SK-N-SH treated with all-trans-retinoic acid at 6 μM for 48 hours (cell line): ENCODE data around the gene SGPL1.

Source experiments
- ATAC-seq: fragments of 200-7000 bp; cut with Tn5 transposase; 3 replicates; pipeline ENCODE4 v1.9.1; 2020; ENCODE audit warnings: mild to moderate bottlenecking, moderate library complexity
- ARNTL ChIP-seq: fragments of 450-650 bp; formaldehyde crosslinking; IDR thresholded peaks from 2 replicates; pipeline ENCODE4 v1.5.0; 2020; ENCODE audit warnings: low read depth, mild to moderate bottlenecking, moderate library complexity, borderline replicate concordance
- BACH2 ChIP-seq: fragments of 250-450 bp; sonication (Bioruptor Pico); IDR thresholded peaks from 2 replicates; pipeline ENCODE4 v1.9.0; 2021; ENCODE audit warnings: mild to moderate bottlenecking, borderline replicate concordance
- CREB5 ChIP-seq: fragments of 250-450 bp; sonication (Bioruptor Pico); IDR thresholded peaks from 2 replicates; pipeline ENCODE4 v1.5.1; 2020; ENCODE audit warnings: low read depth, mild to moderate bottlenecking, moderate library complexity
- ESRRG ChIP-seq: fragments of 250-450 bp; sonication (Bioruptor Pico); IDR thresholded peaks from 2 replicates; pipeline ENCODE4 v1.6.1; 2021; ENCODE audit warnings: mild to moderate bottlenecking
- GLIS3 ChIP-seq: fragments of 250-450 bp; sonication (Bioruptor Pico); IDR thresholded peaks from 2 replicates; pipeline ENCODE4 v1.5.0; 2020; ENCODE audit warnings: mild to moderate bottlenecking, moderate library complexity
- ISL1 ChIP-seq: fragments of 250-450 bp; sonication (Bioruptor Pico); IDR thresholded peaks from 2 replicates; pipeline ENCODE4 v2.1.2; 2022; ENCODE audit warnings: mild to moderate bottlenecking, moderate library complexity
- OSR1 ChIP-seq: fragments of 250-450 bp; sonication (Bioruptor Pico); IDR thresholded peaks from 2 replicates; pipeline ENCODE4 v1.8.0; 2022; ENCODE audit warnings: moderate library complexity, mild to moderate bottlenecking, inconsistent platforms
- PATZ1 ChIP-seq: fragments of 250-450 bp; sonication (Bioruptor Pico); IDR thresholded peaks from 2 replicates; pipeline ENCODE4 v1.8.0; 2020; ENCODE audit warnings: mild to moderate bottlenecking, moderate library complexity, borderline replicate concordance
- PPARA ChIP-seq: fragments of 250-450 bp; sonication (Bioruptor Pico); IDR thresholded peaks from 2 replicates; pipeline ENCODE4 v1.5.0; 2020; ENCODE audit warnings: mild to moderate bottlenecking, borderline replicate concordance
- RARB ChIP-seq: fragments of 250-450 bp; sonication (Bioruptor Pico); IDR thresholded peaks from 2 replicates; pipeline ENCODE4 v1.8.0; 2021; ENCODE audit warnings: mild to moderate bottlenecking, moderate library complexity
- SNAI2 ChIP-seq: fragments of 250-450 bp; sonication (Bioruptor Pico); IDR thresholded peaks from 2 replicates; pipeline ENCODE4 v1.5.0; 2020; ENCODE audit warnings: mild to moderate bottlenecking, moderate library complexity
- TCF4 ChIP-seq: fragments of 250-450 bp; sonication (Bioruptor Pico); IDR thresholded peaks from 2 replicates; pipeline ENCODE4 v1.8.0; 2021; ENCODE audit warnings: mild to moderate bottlenecking, moderate library complexity, borderline replicate concordance
- TOX ChIP-seq: fragments of 250-450 bp; sonication (Bioruptor Pico); IDR thresholded peaks from 2 replicates; pipeline ENCODE4 v1.8.0; 2021; ENCODE audit warnings: mild to moderate bottlenecking, moderate library complexity, borderline replicate concordance
- ZC3H10 ChIP-seq: fragments of 250-450 bp; sonication (Bioruptor Pico); IDR thresholded peaks from 2 replicates; pipeline ENCODE4 v1.5.1; 2021; ENCODE audit warnings: mild to moderate bottlenecking, moderate library complexity
- ZFP3 ChIP-seq: fragments of 250-450 bp; sonication (Bioruptor Pico); IDR thresholded peaks from 2 replicates; pipeline ENCODE4 v1.5.0; 2020; ENCODE audit warnings: mild to moderate bottlenecking, moderate library complexity
- ZFP30 ChIP-seq: fragments of 450-650 bp; formaldehyde crosslinking; IDR thresholded peaks from 2 replicates; pipeline ENCODE4 v1.5.0; 2022; ENCODE audit warnings: mild to moderate bottlenecking, moderate library complexity
- ZNF565 ChIP-seq: fragments of 450-650 bp; formaldehyde crosslinking; conservative IDR thresholded peaks from 2 replicates; pipeline ENCODE4 v1.5.0; 2020; ENCODE audit warnings: low read depth, mild to moderate bottlenecking, moderate library complexity
- TF ChIP-seq, protein P1 (sequence below): fragments of 250-450 bp; sonication (Bioruptor Pico); IDR thresholded peaks from 2 replicates; pipeline ENCODE4 v1.5.1; 2021; ENCODE audit warnings: mild to moderate bottlenecking, moderate library complexity

Gene SGPL1

GRCh38 chr10:70906031-70906783 is 90.5 kb downstream of the SGPL1 start:
- ATAC-seq = no peak
- no peak for TF ChIP-seq ZC3H10
- TF ChIP-seq, protein P1, sequence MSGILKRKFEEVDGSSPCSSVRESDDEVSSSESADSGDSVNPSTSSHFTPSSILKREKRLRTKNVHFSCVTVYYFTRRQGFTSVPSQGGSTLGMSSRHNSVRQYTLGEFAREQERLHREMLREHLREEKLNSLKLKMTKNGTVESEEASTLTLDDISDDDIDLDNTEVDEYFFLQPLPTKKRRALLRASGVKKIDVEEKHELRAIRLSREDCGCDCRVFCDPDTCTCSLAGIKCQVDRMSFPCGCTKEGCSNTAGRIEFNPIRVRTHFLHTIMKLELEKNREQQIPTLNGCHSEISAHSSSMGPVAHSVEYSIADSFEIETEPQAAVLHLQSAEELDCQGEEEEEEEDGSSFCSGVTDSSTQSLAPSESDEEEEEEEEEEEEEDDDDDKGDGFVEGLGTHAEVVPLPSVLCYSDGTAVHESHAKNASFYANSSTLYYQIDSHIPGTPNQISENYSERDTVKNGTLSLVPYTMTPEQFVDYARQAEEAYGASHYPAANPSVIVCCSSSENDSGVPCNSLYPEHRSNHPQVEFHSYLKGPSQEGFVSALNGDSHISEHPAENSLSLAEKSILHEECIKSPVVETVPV (CRISPR knock-in tag) = no peak
- TF ChIP-seq ARNTL = no peak
- no peak for TF ChIP-seq GLIS3 (CRISPR knock-in tag)
- no peak for TF ChIP-seq PATZ1 (CRISPR knock-in tag)
- no peak for TF ChIP-seq ESRRG (CRISPR knock-in tag)
- TF ChIP-seq SNAI2 = no peak
- TF ChIP-seq PPARA (CRISPR knock-in tag) = no peak
- TF ChIP-seq ISL1 (CRISPR knock-in tag) = no peak
- TF ChIP-seq ZNF565 (CRISPR knock-in tag) = no peak
- no peak for TF ChIP-seq TCF4 (CRISPR knock-in tag)
- TF ChIP-seq CREB5 (CRISPR knock-in tag) = no peak
- TF ChIP-seq ZFP3 = no peak

DNA sequence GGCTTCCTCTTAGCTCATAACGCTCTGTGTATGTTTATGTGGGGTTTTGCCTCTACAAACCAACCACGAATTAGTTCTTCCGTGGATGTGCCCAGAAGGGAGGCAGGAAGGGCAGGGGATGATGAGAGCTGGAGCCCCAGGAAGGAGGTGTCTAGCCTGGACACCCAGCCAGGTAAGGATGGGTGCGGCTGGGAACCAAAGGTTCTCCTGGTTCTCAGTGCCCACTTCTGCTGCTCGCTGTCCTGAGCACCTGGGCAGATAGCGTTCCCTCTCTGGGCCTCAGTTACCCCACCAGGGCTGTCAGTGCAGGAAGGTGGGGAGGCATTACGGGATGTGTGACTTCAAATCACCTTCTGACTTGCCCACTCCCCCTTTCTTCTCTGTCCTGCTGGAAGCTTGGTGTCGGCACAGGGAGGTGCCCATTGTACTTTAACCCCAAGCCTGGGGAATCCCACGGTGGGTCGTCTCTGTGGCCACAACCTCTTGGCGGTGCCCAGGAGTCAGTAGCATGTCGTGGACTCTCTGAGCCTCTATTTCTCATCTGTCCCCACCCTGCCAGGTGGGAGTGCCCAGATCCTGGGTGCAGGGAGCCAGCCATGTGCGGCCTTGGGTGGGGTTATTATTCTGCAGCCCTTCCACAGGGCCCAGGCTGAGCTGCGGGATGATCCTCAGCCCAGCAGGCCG is 91.3 kb downstream of the SGPL1 start:
- ATAC-seq = no peak
- no peak for TF ChIP-seq TOX (CRISPR knock-in tag)
- TF ChIP-seq BACH2 (CRISPR knock-in tag) = no peak
- no peak for TF ChIP-seq ZC3H10

- no peak for ATAC-seq
- TF ChIP-seq BACH2 (CRISPR knock-in tag) = no peak
- no peak for TF ChIP-seq RARB
- no peak for TF ChIP-seq ESRRG (CRISPR knock-in tag)
- TF ChIP-seq ZFP30 (CRISPR knock-in tag) = no peak
- TF ChIP-seq, all 23 proteins: peak for 0
These were observed 92.1 kb downstream of the SGPL1 start for GRCh38 chr10:70907637-70908405.

DNA sequence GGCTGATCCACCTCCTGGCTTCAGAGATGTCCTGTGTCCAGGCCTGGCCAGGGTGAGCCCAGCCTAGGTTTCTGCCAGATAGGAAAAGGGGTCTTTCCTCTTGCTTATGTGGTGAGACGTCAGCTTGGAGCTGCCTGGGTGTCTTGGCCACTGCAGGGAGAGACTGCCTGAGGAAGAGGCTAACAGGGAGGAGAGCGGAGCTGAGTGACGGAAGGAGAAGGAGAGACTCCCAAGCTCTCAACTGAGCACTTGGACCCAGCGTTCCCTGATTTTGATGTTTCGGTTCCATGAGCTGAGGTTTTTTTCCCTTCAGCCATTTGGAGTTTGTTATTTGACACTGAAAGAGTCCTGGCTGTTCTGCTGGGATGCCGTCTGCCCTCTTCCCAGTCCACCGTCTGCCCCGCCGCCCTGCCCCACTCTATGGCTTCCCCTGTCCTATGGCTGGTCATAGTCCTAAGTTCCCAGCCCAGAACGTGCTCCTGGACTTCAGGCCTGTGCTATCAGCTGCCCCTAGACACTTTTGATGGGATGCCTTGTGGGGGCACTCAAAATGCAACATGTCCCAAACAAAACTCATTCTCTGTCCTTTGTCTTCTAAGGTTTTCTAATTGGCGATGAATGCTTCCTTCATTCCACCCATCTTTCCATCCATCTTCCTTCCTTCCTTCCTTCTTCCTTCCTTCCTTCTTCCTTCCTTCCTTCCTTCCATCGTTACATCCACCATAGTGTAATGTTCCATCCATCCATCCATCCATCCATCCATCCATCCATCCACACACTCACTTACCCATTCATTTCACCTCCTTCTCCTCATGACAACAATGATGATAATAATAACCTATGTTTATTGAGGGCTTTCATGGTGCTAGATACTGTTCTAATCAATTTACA is 92.9 kb downstream of the SGPL1 start:
- no peak for ATAC-seq
- TF ChIP-seq OSR1 (CRISPR knock-in tag) (no peak), PPARA (CRISPR knock-in tag) (no peak), ISL1 (CRISPR knock-in tag) (no peak), TOX (CRISPR knock-in tag) (no peak)
- TF ChIP-seq, protein P1 (CRISPR knock-in tag) = no peak
- TF ChIP-seq, all 23 proteins: peak for 0
